HG03565 (cell line): Measurements from ENCODE around the gene ZAR1L.
"Not testable (repeated sequence)": the region's sequence is repeated elsewhere in the genome, so short reads cannot be mapped to it uniquely, and the experiment has no call there.

Experiments
- ATAC-seq: cut with Tn5 transposase; IDR thresholded peaks from one replicate; pipeline ENCODE4 v1.9.1; 2021; ENCODE audit warnings: mild to moderate bottlenecking, moderate library complexity; ENCODE audit not compliant: unreplicated experiment

Gene ZAR1L, protein sequence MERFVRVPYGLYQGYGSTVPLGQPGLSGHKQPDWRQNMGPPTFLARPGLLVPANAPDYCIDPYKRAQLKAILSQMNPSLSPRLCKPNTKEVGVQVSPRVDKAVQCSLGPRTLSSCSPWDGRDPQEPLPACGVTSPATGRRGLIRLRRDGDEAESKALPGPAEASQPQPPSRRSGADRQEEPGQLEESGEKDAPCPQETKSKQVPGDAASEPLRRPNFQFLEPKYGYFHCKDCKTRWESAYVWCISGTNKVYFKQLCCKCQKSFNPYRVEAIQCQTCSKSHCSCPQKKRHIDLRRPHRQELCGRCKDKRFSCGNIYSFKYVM

GRCh38 chr13:32315238-32316027 lies at the start of gene ZAR1L, which contains the start of gene BRCA2:
ZAR1L (minus strand) TSS chr13:32315363; CDS start chr13:32311925, 3,438 bp downstream.
BRCA2 (plus strand) TSS chr13:32315508; CDS start chr13:32316461, 953 bp downstream.
- peak; percentile 88 for ATAC-seq

DNA sequence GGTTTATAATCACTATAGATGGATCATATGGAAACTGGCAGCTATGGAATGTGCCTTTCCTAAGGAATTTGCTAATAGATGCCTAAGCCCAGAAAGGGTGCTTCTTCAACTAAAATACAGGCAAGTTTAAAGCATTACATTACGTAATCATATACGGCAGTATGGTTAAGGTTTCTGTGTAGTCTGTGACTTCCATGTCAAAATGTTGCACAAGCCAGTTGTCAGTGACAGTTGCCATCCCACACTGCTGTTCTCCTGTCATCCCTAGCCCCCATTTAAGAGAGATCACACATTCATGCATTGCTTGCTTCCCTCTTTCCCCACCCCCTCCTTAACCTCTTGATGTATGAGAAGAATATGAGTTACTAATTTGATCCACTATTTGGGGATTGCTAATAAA lies 47.4 kb upstream of the ZAR1L start:
- ATAC-seq, result no peak

- not testable (repeated sequence) for ATAC-seq
Observed at GRCh38 chr13:32355935-32356334, 40.8 kb upstream of the ZAR1L start.

GRCh38 chr13:32354040-32354439 lies 38.9 kb upstream of the ZAR1L start:
- peak; percentile 67 for ATAC-seq

DNA sequence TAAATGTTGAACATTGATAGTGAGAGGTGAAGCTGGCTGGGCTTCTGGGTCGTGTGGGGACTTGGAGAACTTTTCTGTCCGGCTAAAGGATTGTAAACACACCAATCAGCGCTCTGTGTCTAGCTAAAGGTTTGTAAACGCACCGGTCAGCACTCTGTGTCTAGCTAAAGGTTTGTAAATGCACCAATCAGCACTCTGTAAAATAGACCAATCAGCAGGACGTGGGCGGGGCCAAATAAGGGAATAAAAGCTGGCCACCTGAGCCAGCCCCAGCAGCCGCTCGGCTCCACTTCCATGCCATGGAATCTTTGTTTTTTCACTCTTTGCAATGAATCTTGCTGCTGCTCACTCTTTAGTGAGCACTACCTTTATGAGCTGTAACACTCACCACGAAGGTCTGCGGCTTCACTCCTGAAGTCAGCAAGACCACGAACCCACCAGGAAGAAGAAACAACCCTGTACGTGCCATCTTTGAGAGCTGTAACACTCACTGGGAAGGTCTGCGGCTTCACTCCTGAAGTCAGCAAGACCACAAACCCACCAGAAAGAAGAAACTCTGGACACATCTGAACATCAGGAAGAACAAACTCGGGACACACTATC lies 35.8 kb upstream of the ZAR1L start:
- not testable (repeated sequence) for ATAC-seq

DNA sequence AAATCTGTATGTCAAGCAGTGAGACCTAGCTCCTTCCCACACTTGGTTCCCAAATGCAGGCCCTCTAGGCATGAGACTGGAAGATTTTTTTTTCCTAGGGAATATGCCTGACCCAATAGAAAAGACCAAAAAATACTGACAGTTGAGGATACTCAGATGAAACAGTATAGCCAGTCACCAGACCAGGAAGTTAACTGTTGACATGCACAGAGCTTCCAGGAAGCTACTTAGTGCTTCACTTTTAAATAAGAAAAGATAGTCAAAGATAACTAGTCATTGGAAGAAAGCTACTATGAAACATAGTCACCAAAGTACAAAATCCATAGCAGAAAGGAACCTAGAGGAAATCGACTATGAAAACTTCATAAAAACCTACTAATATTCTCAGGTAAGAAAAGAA lies 32.5 kb upstream of the ZAR1L start:
- ATAC-seq, result no peak

GRCh38 chr13:32340914-32341313 lies 25.8 kb upstream of the ZAR1L start:
- ATAC-seq, result no peak

- no peak for ATAC-seq
Observed at GRCh38 chr13:32334671-32335070, 19.5 kb upstream of the ZAR1L start.

DNA sequence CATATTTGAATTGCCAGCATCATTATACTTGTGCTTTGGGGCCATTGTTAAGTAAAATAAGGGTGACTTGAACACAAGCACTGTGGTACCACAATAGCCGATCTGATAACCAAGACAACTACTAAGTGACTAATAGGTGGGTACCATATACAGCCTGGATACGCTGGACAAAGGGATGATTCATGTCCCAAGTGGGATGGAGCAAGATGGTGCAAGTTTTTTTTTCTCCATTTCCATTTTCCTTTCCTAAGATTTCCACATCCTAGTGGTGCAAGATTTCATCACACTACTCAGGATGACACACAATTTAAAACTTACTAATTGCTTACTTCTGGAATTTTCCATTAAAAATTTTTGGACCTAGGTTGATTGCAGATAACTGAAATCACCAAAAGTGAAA lies 15.3 kb upstream of the ZAR1L start:
- ATAC-seq, result no peak

DNA sequence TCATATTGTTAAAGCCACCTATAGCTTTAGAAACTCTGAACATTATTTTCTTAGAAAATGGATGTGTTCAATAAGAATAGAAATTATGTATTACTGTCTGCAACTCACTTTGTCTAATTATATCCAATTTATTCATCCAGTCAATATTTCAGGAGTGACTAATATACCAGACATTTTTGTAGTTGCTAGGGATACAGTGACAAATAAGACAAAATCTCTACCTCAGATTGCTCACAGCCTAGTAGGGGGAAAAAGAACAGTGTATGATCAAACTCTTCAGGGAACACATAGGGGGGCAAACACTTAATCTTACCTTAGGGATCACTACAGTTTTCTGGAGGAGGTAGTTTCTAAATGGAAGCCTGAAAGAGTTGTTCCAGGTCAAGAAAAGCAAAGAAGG lies 8.7 kb upstream of the ZAR1L start:
- ATAC-seq, result no peak

- ATAC-seq, result no peak
Observed at GRCh38 chr13:32320528-32320927, 5.4 kb upstream of the ZAR1L start.

GRCh38 chr13:32317716-32318465 lies 2.7 kb upstream of the ZAR1L start:
- ATAC-seq, result no peak

GRCh38 chr13:32316501-32316900 lies 1.3 kb upstream of the ZAR1L start:
- no peak for ATAC-seq

DNA sequence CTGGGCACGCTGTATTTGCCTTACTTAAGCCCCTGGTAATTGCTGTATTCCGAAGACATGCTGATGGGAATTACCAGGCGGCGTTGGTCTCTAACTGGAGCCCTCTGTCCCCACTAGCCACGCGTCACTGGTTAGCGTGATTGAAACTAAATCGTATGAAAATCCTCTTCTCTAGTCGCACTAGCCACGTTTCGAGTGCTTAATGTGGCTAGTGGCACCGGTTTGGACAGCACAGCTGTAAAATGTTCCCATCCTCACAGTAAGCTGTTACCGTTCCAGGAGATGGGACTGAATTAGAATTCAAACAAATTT lies 821 bp upstream of the ZAR1L start:
- peak; percentile 44 for ATAC-seq

DNA sequence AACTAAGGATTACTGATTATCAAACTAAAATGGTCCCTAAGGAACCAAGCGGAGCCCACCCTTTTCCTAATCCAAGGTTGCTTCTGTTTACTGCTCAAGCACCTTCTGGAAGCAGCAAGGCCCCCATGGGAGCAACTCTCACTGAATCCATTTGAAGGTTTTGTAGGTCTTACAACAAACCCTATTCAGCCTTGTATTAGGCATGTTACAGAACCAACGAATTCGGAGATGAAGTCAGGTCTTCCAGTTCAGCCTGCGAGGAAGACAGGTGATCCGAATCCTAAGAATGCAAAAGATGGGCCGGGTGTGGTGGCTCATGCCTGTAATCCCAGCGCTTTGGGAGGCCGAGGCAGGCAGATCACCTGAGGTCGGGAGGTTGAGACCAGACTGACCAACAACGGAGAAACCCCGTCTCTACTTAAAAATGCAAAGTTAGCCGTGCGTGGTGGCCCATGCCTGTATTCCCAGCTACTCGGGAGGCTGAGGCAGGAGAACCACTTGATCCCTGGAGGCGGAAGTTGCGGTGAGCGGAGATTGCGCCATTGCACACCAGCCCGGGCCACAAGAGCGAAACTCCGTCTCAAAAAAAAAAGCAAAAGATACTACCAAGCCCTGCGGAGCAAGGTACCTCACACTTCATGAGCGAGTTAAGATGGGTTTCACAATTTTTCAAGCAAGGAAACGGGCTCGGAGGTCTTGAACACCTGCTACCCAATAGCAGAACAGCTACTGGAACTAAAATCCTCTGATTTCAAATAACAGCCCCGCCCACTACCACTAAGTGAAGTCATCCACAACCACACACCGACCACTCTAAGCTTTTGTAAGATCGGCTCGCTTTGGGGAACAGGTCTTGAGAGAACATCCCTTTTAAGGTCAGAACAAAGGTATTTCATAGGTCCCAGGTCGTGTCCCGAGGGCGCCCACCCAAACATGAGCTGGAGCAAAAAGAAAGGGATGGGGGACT lies 609 bp downstream of the ZAR1L start:
- ATAC-seq, result peak; percentile 12

- ATAC-seq, result no peak
Observed at GRCh38 chr13:32311188-32311897, 3.8 kb downstream of the ZAR1L start.

DNA sequence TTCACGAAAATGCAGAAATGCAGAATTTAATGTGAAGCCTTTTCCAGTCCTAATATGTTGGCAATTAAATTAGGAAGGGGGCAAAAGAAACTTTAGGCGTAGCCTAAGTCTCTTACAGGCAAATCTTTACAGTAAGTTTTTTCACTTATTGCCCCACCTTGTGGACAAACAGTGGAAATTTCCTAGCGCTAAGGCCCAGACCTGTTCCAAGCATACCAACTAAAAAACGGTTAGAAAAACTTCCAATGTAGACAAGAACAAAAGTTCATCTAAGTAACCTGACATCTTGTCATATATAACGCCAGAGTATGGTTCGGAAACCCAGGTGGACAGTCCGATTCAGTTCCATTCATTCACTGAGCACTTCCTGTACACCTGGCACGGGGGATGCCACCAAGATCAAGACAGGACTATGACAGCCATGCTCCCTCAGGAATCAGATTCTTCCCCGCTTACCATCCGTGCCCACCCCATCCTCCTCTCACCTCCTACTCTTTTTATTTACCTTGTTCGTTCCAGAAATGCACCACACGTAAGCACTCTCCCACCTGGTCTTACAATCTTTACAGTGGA lies 4.9 kb downstream of the ZAR1L start:
- ATAC-seq, result peak; percentile 59

- no peak for ATAC-seq
Observed at GRCh38 chr13:32309312-32310133, 5.6 kb downstream of the ZAR1L start.
